Daoy (cell line): ENCODE results near the gene BRAF. TPM values are rescaled to one million over a fixed set of nuclear protein-coding genes. Genes with fewer than 3 reads are reported as not detected.
"Not testable (repeated sequence)": the region's sequence is repeated elsewhere in the genome, so short reads cannot be mapped to it uniquely, and the experiment has no call there.

Experiments
- DNase-seq: peaks from one replicate; pipeline ENCODE4 v3.0.0-alpha.2; 2015; ENCODE audit warnings: low read depth
- total RNA-seq: library from RNA; depleted of rRNA; stranded (reverse); fragments of >200 nt; shearing (Covaris generic); gene quantifications from 2 replicates; pipeline ENCODE4 v1.2.3, GENCODE V29; 2014; rRNA removed

Gene BRAF
- total RNA-seq = 5.1 and 13.7 TPM in 2 replicates

DNA sequence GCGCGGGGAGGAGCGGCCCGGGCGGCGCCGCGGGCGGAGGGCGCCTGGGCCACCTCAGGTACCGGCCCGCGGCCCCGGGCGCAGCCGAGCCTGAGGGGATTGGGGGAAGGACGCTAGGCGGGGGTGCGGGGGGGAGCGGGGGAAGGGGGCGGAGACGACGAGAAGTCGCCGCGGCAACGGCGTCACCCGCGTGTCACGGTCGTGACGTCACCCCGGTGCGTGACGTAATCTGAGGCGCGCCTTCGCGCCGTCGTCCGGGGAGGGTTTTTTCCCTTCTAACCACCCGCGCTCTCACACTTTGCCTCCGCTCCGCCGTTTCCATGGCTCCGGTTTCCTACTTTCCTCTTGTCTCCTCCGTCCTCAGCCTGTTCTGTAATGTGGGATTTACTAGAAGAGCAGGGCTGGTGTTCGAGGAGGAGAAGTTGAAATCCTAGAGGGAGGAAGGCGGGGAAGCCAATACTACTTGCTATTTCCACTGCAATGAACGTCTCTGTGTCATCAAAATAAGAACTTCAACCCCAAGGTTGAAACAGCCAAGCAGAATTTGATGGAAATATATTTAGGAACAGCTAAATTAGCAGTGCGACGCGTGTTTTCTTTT is at the start of gene BRAF:
BRAF (minus strand) TSS at position 109 of the 601 bp plus-strand sequence. CDS start 226 bp downstream, outside the sequence.
- DNase-seq = peak; percentile 86

GRCh38 chr7:140972876-140973829 is 48.4 kb upstream of the BRAF start:
- DNase-seq = no peak

- no peak for DNase-seq
Observed at GRCh38 chr7:140972344-140972743, 47.6 kb upstream of the BRAF start.

DNA sequence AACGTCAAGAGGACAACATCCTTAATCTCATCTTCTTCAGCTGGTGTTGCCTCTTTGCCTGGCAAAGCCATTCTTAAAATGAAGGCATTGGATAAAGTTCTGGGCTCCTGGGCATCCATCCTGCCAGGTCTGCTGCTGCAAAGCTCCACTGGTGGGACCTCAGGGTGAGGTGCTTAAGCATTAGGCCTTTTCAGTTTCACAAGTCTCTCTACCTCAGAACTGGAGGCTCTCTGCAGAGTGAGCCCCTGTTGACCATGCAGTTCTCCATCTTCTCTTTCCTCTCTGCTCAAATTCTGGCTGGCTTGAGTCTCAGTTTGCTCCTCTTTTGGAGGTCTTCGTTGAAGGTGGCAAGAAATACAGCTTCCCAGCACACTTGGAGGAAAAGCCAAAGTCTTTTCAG is 42.7 kb upstream of the BRAF start:
- DNase-seq = no peak

DNA sequence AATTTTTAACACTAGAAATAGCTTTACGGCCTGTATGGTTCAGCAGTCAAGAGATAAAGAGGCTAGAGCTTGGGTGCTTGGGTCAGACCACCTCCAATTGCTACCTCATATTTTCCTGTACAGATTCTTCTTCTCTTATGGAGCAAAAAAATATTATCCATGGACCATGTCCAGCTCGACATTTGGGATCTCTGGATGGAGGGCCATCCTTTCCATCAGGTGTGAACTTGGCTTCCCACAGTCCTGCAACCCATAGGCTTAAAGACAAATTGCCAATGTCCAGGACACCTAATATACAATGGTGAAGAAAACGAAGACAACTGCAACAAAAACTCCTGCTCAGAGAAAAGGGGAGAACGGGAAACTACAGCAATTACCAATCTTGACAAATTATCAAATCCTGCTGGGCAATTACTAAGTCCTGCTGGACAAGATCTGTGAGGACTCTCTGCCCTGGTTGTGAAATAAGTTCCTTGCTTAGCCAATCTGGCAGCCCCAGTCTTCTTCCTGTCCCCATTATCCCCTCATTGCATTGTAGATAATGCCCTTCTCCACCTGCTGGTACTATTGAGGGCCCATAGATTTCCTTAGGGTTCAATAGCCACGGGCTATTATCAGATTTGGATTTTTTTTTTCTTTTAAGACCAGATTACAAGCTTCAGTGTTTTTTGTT is 42.0 kb upstream of the BRAF start:
- DNase-seq = no peak

DNA sequence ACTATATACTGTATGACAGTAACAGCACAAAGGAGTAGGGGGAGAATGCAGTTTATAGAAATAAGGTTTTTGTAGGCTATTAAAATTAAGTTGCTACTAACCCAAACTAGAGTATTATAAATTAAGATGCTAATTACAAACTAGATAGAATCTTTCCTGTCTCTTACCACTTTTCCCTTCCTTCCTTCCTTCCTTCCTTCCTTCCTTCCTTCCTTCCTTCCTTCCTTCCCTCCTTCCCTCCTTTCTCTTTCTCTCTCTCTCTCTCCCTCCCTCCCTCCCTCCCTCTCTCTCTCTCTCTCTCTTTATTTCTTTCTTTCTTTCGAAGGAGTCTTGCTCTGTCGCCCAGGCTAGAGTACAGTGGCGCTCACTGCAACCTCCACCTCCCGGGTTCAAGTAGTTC is 36.4 kb upstream of the BRAF start:
- DNase-seq = no peak

DNA sequence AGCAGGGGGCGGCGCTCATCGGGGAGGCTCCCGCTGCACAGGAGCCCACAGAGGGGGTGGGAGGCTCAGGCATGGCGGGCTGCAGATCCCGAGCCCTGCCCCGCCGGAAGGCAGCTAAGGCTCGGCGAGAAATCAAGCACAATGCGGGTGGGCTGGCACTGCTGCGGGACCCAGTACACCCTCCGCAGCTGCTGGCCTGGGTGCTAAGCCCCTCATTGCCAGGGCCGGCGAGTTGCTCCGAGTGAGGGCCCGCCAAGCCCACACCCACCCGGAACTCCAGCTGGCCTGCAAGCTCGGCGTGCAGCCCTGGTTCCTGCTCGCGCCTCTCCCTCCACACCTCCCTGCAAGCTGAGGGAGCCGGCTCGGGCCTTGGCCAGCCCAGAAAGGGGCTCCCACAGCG is 32.3 kb upstream of the BRAF start:
- DNase-seq = not testable (repeated sequence)

GRCh38 chr7:140945940-140946339 is 21.2 kb upstream of the BRAF start:
- DNase-seq = no peak

DNA sequence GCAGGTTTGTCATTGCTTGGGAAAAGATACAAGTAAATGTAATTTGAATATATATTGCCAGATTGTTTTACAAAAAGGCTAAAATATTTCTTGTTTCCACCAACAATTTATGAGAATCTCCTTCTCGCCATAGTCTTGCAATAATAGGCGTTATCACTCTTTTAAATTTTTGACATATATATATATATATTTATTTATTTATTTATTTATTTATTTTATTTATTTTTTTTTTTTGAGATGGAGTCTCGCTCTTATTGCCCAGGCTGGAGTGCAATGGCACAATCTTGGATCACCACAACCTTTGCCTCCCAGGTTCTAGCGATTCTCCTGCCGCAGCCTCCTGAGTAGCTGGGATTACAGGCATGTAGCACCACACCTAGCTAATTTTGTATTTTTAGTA is 17.5 kb upstream of the BRAF start:
- DNase-seq = not testable (repeated sequence)

DNA sequence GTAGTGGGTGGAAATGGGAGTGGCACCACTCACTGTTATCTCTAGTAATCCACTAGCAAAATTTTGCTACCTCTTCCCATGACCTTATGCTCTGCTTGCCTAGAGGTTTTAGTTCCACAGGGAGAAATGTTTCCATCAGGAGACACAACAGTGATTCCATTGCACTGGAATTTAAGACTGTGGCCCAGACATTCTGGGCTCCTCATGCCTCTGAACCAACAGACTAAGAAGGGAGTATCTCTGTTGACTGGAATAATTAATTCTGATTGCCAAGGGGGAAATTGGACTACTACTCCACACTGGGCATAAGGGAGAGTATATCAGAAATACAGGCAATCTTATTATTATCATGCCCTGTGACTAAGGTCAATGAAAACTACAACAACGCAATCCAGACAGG is 16.2 kb upstream of the BRAF start:
- DNase-seq = no peak

- no peak for DNase-seq
Observed at GRCh38 chr7:140937702-140938264, 13.1 kb upstream of the BRAF start.

GRCh38 chr7:140928491-140929309 is 4.0 kb upstream of the BRAF start:
- no peak for DNase-seq

DNA sequence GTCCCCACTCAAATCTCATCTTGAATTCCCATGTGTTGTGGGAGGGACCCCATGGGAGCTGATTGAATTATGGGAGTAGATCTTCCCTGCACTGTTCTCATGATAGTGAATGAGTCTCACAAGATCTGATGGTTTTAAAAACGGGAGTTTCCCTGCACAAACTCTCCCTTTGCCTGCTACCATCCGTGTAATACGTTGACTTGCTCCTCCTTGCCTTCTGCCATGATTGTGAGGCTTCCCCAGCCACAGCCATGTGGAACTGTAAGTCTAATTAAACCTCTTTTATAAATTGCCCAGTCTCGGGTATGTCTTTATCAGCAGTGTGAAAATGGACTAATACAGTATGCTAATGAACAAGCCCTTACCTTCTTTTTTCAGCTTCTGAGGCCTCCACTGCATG is 3.2 kb upstream of the BRAF start:
- not testable (repeated sequence) for DNase-seq

- DNase-seq = no peak
Observed at GRCh38 chr7:140927351-140927750, 2.6 kb upstream of the BRAF start.

GRCh38 chr7:140926021-140926817 is 1.5 kb upstream of the BRAF start:
- DNase-seq = no peak

GRCh38 chr7:140924019-140924820 is 509 bp downstream of the BRAF start:
- DNase-seq = peak; percentile 66

GRCh38 chr7:140923358-140924006 is 1.2 kb downstream of the BRAF start:
- peak; percentile 9 for DNase-seq

DNA sequence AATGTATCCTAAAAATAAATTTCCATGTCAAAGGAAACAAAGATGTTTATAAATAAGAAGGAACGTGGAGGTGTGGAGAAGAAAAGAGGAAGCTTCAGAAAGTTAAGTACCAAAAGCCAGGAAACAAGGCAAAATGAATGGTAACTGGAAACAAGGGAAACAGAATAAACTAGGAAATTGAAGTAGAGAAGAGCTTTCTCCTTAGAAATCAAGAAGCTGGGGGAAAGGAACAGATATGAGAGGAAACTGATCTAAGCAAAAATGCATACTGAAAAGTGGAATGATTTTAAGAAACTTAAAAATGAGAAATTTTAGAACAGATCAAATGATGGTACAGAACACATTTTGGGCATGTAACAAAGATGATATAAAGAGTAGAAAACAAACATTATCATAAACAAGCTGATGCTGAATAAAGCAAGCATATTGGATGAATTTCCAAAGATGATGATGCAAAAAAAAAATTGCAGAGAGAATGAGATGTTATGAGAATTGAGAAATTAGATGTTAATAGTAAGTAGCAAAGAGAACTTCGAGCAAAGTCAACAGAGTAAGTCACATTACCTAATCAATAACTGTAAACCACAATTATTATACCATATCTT is 1.9 kb downstream of the BRAF start:
- DNase-seq = no peak

DNA sequence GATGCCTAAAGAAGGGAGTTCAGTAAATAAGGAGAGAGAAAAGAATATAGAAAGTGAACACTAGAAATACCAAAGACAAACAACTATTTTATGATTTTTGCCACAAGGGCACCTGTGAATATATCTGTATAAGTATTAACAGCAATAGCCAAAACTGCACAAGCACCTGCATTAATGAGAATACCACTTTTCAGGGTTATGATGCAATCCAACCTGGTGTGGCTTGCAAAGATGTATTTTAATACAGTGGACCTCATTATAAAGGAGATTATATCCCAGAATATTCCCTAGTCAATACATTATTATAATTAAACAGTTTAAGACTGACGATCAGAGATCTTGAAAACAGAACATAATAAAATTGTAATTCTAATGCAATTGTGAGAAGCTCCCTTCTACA is 4.0 kb downstream of the BRAF start:
- DNase-seq = no peak
